GM21381 (cell line): ENCODE measurements around the gene DNM2.
"Not testable (repeated sequence)": the region's sequence is repeated elsewhere in the genome, so short reads cannot be mapped to it uniquely, and the experiment has no call there.

Experiments
- ATAC-seq: cut with Tn5 transposase; IDR thresholded peaks from one replicate; pipeline ENCODE4 v1.9.1; 2021; ENCODE audit warnings: mild to moderate bottlenecking, moderate library complexity; ENCODE audit not compliant: unreplicated experiment

DNM2 gene

DNA sequence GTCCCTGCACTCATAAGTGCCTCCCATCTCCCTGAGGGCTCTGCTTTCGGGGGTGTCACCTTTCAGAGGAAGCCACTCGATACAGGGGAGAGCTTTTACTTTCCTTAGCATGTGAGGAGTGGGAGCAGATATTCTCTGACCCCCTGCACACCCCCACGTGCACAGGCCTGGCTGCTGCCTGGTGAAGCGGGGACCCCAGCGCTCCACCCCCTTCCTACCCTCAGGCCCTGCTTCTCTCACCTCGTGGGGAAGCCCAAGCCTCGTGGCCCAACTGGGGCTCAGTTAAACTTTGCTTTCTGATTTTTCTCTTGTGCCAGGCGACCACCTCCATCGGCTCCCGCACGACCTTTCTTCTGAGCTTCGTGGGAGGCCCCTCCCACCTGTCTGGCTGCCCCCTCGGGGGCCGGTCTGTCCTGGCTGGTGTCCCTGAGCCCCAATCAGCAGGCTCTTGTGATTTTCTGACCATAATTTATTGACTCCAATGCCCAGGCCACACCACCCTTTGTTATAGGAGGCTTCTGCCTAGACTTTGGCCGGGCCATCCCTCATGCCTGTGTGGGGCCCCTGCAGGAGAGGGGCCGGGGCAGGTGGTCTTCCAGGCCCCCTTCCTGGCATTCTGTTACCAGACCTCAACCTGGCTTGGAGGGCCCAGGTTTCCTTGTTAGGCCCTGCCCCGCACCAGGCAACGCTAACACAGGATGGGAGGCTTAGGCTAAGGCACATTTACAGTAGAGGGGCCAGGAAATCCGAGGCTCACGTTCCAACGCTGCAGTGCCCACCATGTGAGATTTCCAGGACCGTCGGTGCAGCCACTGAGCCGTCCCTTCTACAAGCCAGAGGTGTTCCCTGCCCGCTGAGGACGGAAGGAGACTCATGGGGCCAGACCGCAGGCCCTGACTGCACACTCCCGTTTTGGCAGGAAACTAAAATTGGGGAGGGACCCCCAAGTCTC lies 114.4 kb downstream of the DNM2 start:
- ATAC-seq = no peak

DNA sequence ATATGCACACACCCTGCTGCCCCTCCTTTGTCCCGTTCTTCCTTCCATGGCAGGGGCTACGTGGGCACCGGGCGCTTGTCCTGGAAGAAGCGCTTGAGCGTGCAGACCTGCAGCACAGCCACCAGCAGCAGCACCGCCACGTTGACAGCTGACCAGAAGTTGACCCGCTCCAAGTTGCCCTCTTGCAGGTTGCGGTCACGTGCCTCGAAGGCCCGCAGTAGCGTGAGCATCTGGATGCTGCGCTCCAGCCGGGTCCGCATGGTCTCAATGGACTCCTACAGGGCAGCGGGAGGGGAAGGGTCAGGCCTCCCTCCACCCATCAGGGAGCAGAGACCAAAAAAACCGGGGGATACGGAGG lies 115.0 kb downstream of the DNM2 start:
- no peak for ATAC-seq

DNA sequence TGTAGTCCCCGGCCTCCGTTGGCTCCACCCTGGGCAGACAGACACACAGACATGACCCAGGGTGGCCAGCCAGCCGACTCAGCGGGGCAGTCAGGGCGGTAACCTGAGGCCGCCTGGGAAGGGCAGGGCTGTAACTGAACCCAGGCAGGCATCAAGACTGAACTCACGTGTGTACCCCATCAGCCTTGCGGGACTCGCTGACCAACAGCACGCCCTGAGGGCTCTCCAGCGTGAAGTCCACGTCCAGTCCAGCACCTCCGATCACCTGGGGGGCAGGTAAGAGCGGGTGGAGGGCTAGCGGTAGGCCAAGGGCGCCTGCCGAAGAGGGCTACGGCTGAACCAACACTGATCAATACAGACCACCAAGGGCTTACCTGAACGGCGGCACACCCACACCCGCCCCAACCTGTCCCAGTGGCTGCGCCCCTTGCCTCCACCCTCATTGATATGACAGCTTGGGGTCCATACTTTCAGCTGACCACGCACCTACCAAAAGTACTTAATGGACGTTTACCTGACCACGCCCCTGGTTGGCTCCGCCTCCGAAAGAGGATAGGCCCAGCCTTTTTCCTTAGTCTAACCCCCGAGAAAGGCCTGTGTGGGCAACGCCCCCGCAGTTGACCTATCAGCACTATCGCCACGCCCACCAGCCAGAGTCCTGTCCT lies 117.3 kb downstream of the DNM2 start:
- ATAC-seq = peak; percentile 4

GRCh38 chr19:10835754-10836478 lies 118.0 kb downstream of the DNM2 start, which contains the start of gene TMED1:
TMED1 (minus strand) TSS chr19:10836212; CDS start chr19:10836191, 21 bp downstream.
- peak; percentile 69 for ATAC-seq

DNA sequence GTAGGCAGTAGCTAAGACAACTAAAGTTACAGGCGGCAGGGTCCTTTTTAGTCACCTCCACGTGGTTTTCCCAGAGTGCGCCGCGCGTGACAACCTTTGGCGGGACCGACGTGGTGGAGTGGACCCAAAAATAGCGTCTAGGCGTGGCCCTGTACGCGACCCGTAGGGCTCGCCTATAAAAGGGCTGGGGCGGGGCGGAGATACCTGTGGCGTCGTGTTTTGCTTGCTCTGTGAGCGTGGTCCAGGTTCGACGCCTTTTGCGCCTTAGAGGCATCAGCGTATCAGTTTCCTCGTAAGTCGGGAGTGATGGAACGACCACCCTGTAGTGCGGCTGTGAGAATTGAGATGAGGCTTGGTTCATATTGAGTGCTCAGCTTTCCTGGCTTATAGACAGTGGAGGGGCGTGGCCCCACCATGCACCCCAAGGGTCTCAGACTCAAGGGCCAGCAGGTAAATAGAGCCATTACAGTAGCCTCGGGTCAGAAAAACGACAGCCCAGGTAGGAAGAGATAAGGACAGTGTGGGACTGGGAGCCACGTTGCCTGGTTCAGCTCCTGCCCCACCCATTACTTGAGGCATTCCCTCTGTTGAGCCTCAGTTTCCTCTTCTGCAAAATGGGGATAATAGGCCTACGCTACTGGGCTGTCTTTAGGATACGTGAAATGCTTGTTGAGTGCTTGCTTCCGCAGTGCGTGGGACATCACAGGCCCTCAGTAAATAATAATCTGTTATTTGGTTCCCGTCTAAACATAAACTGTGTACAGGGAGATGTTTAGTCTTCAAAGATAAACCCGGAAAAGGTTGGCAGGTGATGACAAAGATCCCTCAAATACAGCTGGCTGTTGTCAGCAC lies 118.8 kb downstream of the DNM2 start:
- peak; percentile 16 for ATAC-seq

DNA sequence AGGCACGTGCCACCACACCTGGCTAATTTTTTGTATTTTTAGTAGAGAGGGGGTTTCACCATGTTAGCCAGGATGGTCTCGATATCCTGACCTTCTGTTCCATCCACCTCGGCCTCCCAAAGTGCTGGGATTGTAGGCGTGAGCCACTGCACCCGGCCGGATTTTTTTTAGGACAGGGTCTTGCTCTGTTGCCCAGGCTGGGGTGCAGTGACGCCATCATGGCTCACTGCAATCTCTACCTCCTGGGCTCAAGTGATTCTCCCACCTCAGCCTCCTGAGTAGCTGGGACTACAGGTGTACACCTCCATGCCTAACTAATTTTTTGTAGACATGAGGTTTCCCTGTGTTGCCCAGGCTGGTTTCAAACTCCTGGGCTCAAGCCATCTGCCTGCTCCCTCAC lies 119.8 kb downstream of the DNM2 start:
- ATAC-seq = not testable (repeated sequence)

DNA sequence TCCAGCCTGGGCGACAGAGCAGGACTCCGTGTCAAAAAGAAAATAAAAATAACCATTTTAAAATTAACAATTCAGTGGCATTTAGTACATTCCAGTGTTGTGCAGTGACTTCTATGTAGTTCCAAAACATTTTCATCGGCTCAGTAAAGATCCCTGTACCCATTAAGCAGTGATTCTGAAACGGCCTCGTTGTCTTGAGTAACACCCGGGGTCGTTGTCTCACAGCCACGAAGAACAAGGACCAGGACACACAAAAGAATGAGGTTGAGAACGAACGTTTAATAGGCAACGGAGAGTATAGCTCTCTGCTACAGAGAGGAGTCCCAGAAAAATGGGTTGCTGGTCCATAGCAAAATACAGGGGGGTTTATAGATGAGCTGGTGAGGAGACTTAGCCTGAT lies 120.5 kb downstream of the DNM2 start:
- no peak for ATAC-seq

DNA sequence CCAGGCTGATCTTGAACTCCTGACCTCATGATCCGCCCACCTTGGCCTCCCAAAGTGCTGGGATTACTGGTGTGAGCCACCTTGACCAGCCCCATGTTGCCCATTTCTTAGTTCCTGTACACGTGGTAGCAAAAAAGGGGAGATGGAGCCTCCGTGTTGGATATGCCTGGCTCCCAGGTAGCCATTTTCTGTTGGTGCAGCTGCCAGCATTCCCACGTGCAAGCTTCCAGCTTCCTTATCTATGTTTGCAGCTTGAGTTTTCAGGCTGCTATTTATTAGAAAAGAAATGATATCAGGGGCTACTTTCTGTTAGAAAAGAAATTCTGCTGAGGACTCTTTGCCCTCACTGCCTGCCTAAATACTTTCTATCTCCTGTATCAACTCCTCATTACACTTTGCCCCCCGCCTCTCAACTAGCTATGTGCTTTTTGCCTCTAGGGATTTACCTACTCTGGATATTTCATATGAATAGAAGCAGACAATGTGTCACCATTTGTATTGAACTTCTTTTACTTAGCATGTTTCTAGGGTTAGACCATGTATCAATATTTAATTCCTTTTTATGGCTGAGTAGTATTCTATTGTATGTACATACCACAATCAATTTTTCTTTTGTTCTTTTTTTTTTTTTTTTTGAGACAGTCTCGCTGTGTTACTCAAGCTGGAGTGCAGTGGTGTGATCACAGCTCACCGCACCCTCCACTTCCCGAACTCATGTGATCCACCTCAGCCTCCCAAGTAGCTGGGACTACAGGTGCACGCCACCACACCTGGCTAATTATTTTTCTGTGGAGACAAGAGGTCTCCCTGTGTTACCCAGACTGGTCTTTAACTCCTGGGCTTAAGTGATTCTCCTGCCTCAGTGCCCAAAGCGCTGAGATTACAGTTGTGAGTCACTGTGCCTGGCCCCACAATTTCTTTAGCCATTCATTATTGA lies 121.5 kb downstream of the DNM2 start:
- no peak for ATAC-seq

DNA sequence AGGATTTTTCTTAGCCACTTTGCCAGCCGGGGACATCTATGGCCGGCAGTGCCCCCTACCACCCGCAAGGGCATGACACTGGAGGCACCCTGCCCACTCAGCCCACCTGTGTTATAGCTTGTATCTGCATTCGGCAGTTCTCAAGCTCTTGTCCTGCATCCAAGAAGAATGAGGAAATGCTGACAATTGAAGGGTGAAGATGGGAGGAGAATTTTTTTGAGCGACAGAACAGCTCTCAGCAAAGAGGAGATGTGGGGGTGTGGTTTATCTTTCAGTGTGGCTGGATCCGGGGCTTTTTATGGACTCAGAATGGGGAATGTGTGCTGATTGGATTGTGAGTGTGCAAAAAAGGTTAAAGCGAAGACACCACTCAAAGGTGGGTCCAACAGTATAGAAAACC lies 124.9 kb downstream of the DNM2 start:
- no peak for ATAC-seq

DNA sequence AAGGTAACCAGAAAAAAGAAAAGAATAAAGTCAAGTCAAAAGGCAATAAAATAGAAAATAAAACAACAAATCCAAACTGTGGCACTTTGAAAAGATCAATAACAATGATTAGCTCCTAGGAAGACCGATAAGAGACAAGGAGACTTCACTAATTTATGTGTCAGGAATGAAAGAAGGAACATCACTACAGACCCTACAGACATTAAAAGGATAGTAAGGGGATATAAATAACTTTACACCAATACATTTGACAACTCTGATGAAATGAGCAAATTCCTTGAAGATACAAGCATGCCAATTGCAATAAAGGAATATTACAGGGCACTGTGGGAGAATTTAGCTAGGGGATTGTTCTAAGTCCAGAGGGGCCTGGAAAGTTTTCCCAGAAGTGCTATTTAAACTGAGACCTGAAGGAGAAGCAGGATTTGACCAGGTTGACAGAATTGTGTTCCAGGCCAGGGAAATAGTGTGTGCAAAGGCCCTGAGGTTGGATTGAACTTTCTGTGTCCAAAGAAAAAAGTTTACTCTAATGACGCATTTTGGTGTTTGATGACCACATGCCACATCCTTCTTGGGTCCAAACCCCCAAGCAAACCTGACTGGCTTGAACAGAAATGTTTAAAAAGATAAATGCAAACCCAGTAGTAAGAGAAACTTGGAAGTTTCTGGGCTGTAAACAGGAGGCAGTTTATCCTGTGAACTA lies 128.8 kb downstream of the DNM2 start:
- ATAC-seq = no peak

- ATAC-seq = no peak
Measured at GRCh38 chr19:10848230-10848856, 130.5 kb downstream of the DNM2 start, which contains the start of gene C19orf38. C19orf38 (plus strand) TSS chr19:10848415; CDS start chr19:10848509, 94 bp downstream.

- no peak for ATAC-seq
Measured at GRCh38 chr19:10850631-10851030, 132.8 kb downstream of the DNM2 start.

- ATAC-seq = no peak
Measured at GRCh38 chr19:10852098-10852800, 134.4 kb downstream of the DNM2 start.

- ATAC-seq = no peak
Measured at GRCh38 chr19:10852941-10853340, 135.1 kb downstream of the DNM2 start.

GRCh38 chr19:10854350-10855089 lies 136.6 kb downstream of the DNM2 start:
- ATAC-seq = no peak

GRCh38 chr19:10855879-10856522 lies 138.1 kb downstream of the DNM2 start:
- no peak for ATAC-seq
